ENCODE measurements around the gene CARHSP1. TPM values are rescaled to one million over a fixed set of nuclear protein-coding genes. Genes with fewer than 3 reads are reported as not detected.

Gene CARHSP1
- total and polyA plus RNA-seq, 12 donors, result 87.6 to 314 (median 194) TPM

DNA sequence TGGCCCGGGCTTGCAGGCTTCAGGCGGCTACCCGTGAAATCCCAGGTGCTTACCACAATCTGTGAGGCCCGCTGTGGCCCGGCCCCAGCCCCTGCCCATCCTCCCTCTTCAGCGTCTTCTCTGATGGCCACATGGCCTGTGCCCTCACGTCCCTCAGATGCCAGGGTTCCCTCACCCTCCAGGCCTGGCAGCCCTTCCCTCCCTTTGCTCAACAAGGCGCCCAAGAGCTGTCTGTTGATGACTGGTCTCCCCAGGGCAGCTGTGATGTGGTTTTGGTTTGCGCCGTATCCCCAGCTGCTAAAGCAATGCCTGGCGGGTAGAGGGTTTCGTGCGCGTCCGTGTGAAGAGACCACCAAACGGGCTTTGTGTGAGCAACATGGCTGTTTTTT lies 36.1 kb downstream of the CARHSP1 start:
- 85 to 94% (median 87%) methylated on average over 16 of the region's 16 CpGs for WGBS, 4 donors

DNA sequence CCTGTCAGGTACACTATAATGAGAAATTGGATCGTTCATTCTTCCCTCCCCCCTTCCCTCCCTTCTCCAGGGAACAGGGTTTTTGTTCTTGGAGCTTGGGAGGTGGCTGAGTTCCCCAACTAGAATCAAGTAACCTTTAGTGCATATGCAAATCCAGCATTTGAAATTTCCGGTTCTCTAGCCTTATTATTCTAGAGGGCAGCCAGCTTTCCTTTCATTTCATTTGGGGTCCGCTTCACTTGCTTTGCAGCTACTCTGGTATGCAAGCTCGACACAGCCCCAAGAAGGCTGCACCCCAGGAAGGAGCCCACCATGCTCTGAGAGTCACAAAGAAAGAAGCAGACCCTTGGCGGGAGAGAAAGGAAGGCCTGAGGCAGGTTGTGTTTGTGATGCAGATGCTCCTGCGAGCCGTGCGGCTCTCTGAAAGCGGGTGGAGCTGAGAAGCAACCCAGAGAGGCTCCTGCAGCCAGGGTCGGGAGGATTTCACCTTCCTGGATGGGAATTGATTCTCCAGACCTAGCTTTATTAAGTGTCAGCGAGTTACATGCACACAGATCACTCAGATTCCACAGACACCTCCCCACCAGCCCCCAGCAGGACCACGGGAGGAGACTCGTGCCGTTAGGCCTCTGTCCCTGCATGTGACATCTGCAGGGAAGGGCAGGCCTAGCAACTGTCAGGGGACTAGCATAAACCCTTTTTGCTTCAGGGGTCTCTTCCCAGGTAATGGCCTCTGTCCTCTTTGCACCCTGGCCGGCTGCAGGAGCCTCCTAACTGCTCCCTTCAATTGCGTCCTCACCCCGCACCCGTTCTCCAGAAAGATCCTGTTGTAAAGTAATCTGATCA lies 36.7 kb downstream of the CARHSP1 start:
- H3K27ac ChIP-seq, result no peak overlapping the region
- H3K9me3 ChIP-seq (replicated peaks in 1 of 3), result no peaks in the 10 kb centered on the region
- no peak overlapping the region for H3K4me3 ChIP-seq
- no peak for DNase-seq
- H3K27me3 ChIP-seq, result no peaks in the 10 kb centered on the region
- 81 to 88% (median 86%) methylated on average over 12 to 18 of the region's 18 CpGs for WGBS, 4 donors
- peaks cover 0 to 4% of the 10 kb centered on the region in 2 donors for H3K4me1 ChIP-seq (replicated peaks in 1 of 2)
- intact Hi-C loops (cut with DNase I), result no loop called here
- peaks cover 0 to 17% of the 10 kb centered on the region in 2 donors for H3K36me3 ChIP-seq (replicated peaks in 1 of 2)
- no peak for TF ChIP-seq CTCF (IDR thresholded peaks at IDR 0.05)
- TF ChIP-seq POLR2A (IDR thresholded peaks at IDR 0.05), result no peak

More for the DNA sequence above, 36.1 kb downstream of the CARHSP1 start:
- Histone ChIP-seq H3K9me3 (replicated peaks in 1 of 3) (no peaks in the 10 kb centered on the region), H3K4me3 (no peak overlapping the region), H3K4me1 (replicated peaks in 1 of 2) (peaks cover 0 to 4% of the 10 kb centered on the region in 2 donors), H3K36me3 (replicated peaks in 1 of 2) (peaks cover 0 to 17% of the 10 kb centered on the region in 2 donors), H3K27me3 (no peaks in the 10 kb centered on the region), H3K27ac (no peak overlapping the region)
- intact Hi-C loops (cut with DNase I), result no loop called here
- no peak for TF ChIP-seq POLR2A (IDR thresholded peaks at IDR 0.05)
- no peak for TF ChIP-seq CTCF (IDR thresholded peaks at IDR 0.05)
- no peak for DNase-seq

DNA sequence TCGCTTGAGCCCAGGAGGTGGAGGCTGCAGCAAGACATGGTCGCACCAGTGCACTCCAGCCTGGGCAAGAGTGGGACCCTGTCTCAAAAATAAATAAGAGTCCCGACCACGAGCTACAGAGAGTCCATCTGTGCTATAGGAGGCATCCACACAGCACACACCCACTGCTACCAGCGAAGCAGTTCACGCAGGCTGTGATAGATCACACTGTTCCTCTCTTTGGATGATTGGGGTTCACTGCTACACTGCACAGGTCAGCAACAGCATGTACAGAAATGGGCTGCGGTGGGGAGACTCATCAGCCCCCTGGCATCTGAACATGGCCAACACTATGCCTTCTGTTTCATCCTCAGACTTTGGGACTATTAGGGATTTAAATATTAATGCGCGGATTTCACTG lies 37.4 kb downstream of the CARHSP1 start:
- intact Hi-C loops (cut with DNase I), result no loop called here
- TF ChIP-seq CTCF (IDR thresholded peaks at IDR 0.05) (no peak), POLR2A (IDR thresholded peaks at IDR 0.05) (no peak)
- Histone ChIP-seq H3K27ac (no peak overlapping the region), H3K36me3 (replicated peaks in 1 of 2) (peaks cover 0 to 17% of the 10 kb centered on the region in 2 donors), H3K9me3 (replicated peaks in 1 of 3) (no peaks in the 10 kb centered on the region), H3K27me3 (no peaks in the 10 kb centered on the region), H3K4me1 (replicated peaks in 1 of 2) (peaks cover 0 to 4% of the 10 kb centered on the region in 2 donors), H3K4me3 (no peak overlapping the region)
- WGBS, 4 donors, result 89 to 95% (median 93%) methylated on average over 9 of the region's 9 CpGs
- DNase-seq, result no peak

DNA sequence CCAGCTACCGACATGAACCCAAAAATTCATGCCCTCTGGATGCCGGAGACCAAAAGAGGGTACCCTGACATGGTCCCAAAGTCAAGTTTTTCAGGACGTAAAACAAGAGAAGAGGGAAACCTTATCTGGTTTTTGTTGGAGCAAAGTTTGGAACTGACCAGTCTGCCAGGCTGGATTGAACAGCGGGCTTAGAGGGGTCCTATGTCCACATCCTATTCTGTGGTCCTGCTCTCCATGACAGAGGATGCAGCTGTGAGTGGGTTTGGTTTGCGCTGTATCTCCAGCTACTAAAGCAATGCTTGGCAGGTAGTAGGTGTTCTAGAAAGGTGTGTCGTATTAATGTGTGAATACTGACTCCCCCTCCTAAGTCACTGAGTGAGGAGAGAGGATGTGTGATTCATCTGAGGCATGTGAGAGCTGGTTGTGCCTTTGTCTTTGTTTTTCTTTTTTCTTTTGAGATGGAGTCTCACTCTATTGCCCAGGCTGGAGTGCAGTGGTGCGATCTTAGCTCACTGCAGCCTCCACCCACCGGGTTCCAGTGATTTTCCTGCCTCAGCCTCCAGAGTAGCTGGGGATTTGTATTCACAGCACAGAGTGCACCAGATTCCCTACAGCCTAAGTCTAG lies 40.2 kb downstream of the CARHSP1 start:
- no peak for DNase-seq
- TF ChIP-seq POLR2A (IDR thresholded peaks at IDR 0.05) (no peak), CTCF (IDR thresholded peaks at IDR 0.05) (no peak)
- Histone ChIP-seq H3K4me3 (no peak overlapping the region), H3K9me3 (replicated peaks in 1 of 3) (no peaks in the 10 kb centered on the region), H3K4me1 (replicated peaks in 1 of 2) (peaks cover 0 to 4% of the 10 kb centered on the region in 2 donors), H3K36me3 (replicated peaks in 1 of 2) (peaks cover 0 to 17% of the 10 kb centered on the region in 2 donors), H3K27me3 (no peaks in the 10 kb centered on the region), H3K27ac (no peak overlapping the region)
- intact Hi-C loops (cut with DNase I), result no loop called here
- 94 to 98% (median 96%) methylated on average over 8 of the region's 8 CpGs for WGBS, 4 donors
